WERI-Rb-1 (cell line): ENCODE results near the gene SNX5.

Source experiments
- DNase-seq: peaks from one replicate; pipeline ENCODE4 v3.0.0-alpha.2; 2020
- H3K27ac ChIP-seq: fragments of 250-450 bp; sonication (Bioruptor Pico); 2 replicates; pipeline ENCODE4 v1.5.1; 2020; ENCODE audit warnings: mild to moderate bottlenecking, moderate library complexity
- H3K27me3 ChIP-seq: fragments of 250-450 bp; sonication (Bioruptor Pico); 2 replicates; pipeline ENCODE4 v1.5.1; 2021; ENCODE audit warnings: mild to moderate bottlenecking, low read depth, moderate library complexity; ENCODE audit not compliant: insufficient read depth, severe bottlenecking
- H3K36me3 ChIP-seq: fragments of 250-450 bp; sonication (Bioruptor Pico); 2 replicates; pipeline ENCODE4 v1.5.1; 2020; ENCODE audit warnings: mild to moderate bottlenecking, moderate library complexity
- H3K4me3 ChIP-seq: 2 replicates; pipeline ENCODE4 v1.5.1; 2011; ENCODE audit warnings: low read depth, mild to moderate bottlenecking, control low read depth, low read length
- H3K9me3 ChIP-seq: fragments of 250-450 bp; sonication (Bioruptor Pico); 2 replicates; pipeline ENCODE4 v1.5.1; 2021; ENCODE audit warnings: mild to moderate bottlenecking, moderate library complexity; ENCODE audit not compliant: severe bottlenecking
- CTCF ChIP-seq: IDR thresholded peaks from 2 replicates; pipeline ENCODE4 v1.5.1; 2011; ENCODE audit warnings: low read depth, mild to moderate bottlenecking, control low read depth, inconsistent platforms, low read length

Gene SNX5

GRCh38 chr20:17944854-17945474 is 23.6 kb downstream of the SNX5 start:
- H3K9me3 ChIP-seq: no peaks in the 10 kb centered on the region

GRCh38 chr20:17943343-17943742 is 25.3 kb downstream of the SNX5 start:
- Histone ChIP-seq H3K9me3 (no peaks in the 10 kb centered on the region), H3K27me3 (no peaks in the 10 kb centered on the region), H3K27ac (no peak overlapping the region), H3K4me3 (no peak overlapping the region), H3K36me3 (peaks cover 60% of the 10 kb centered on the region)
- DNase-seq: no peak
- no peak for TF ChIP-seq CTCF

More at GRCh38 chr20:17944854-17945474, 23.6 kb downstream of the SNX5 start:
- no peak for DNase-seq
- Histone ChIP-seq H3K27me3 (no peaks in the 10 kb centered on the region), H3K4me3 (no peak overlapping the region), H3K36me3 (peaks cover 76% of the 10 kb centered on the region), H3K27ac (no peak overlapping the region)
- no peak for TF ChIP-seq CTCF

- no peak for TF ChIP-seq CTCF
- no peak overlapping the region for H3K27ac ChIP-seq
- no peak overlapping the region for H3K4me3 ChIP-seq
- no peaks in the 10 kb centered on the region for H3K27me3 ChIP-seq
- no peaks in the 10 kb centered on the region for H3K9me3 ChIP-seq
- H3K36me3 ChIP-seq: peaks cover 45% of the 10 kb centered on the region
- no peak for DNase-seq
These were observed 26.8 kb downstream of the SNX5 start for GRCh38 chr20:17941826-17942196.

- no peaks in the 10 kb centered on the region for H3K9me3 ChIP-seq
- no peak for TF ChIP-seq CTCF
- H3K27me3 ChIP-seq: no peaks in the 10 kb centered on the region
- H3K27ac ChIP-seq: no peak overlapping the region
- H3K36me3 ChIP-seq: peaks cover 39% of the 10 kb centered on the region
- no peak for DNase-seq
- H3K4me3 ChIP-seq: no peak overlapping the region
These were observed 27.3 kb downstream of the SNX5 start for GRCh38 chr20:17941087-17941825.

GRCh38 chr20:17940224-17940971 is 28.2 kb downstream of the SNX5 start:
- Histone ChIP-seq H3K27me3 (no peaks in the 10 kb centered on the region), H3K9me3 (no peaks in the 10 kb centered on the region), H3K4me3 (no peak overlapping the region), H3K36me3 (peaks cover 30% of the 10 kb centered on the region), H3K27ac (no peak overlapping the region)
- no peak for TF ChIP-seq CTCF
- no peak for DNase-seq
